Psoas muscle (tissue), 8 donors: ENCODE data around the gene JAG1. TPM values are rescaled to one million over a fixed set of nuclear protein-coding genes. Genes with fewer than 3 reads are reported as not detected.

ENCODE experiments used
- ATAC-seq, 4 donors: fragments of 200-7000 bp; cut with Tn5 transposase; one replicate each; pipeline ENCODE4 v1.9.1; 2020; ENCODE audit warnings: moderate library complexity in 3 of 4, mild to moderate bottlenecking in 2 of 4
- DNase-seq, 2 donors: peaks; one replicate each; pipeline ENCODE4 v3.0.0-alpha.2; 2020
- H3K27ac ChIP-seq: fragments of 200-600 bp; one replicate; pipeline ENCODE4 v1.8.0; 2022
- H3K27me3 ChIP-seq, 3 donors: fragments of 200-600 bp in 1 of 3; one replicate each; pipeline versions ENCODE4 v1.6.1 to v1.8.0; 2013 to 2022; ENCODE audit warnings: low read length in 2 of 3, mild to moderate bottlenecking in 2 of 3, moderate library complexity in 1 of 3; ENCODE audit not compliant: insufficient read depth in 3 of 3
- H3K36me3 ChIP-seq, 2 donors: fragments of 200-600 bp in 1 of 2; one replicate each; pipeline versions ENCODE4 v1.6.1 to v1.8.0; 2013 to 2022; ENCODE audit warnings: low read depth in 1 of 2, mild to moderate bottlenecking in 1 of 2, moderate library complexity in 1 of 2; ENCODE audit not compliant: insufficient read depth in 1 of 2
- H3K4me1 ChIP-seq: fragments of 200-600 bp; one replicate; pipeline ENCODE4 v1.8.0; 2022
- H3K4me3 ChIP-seq: fragments of 200-600 bp; one replicate; pipeline ENCODE4 v1.8.0; 2022; ENCODE audit warnings: mild to moderate bottlenecking
- H3K9me3 ChIP-seq: fragments of 200-600 bp; one replicate; pipeline ENCODE4 v1.8.0; 2022
- WGBS, 3 donors: extraction: QIAGEN DNeasy Blood & Tissue Kit; methylation state at CpG; one replicate each; pipeline versions ENCODE4 v1.1.6 to v1.1.7; 2013; 5-methylcytosine and 5-hydroxymethylcytosine counted together
- intact Hi-C, 2 donors: fragments of 100-400 bp; cut with DNase I; formaldehyde crosslinking; loops; one replicate each; pipeline versions ENCODE4 v1.11.0 to v1.14.2; 2022
- polyA plus RNA-seq, 3 donors: library from polyadenylated mRNA; stranded (reverse); fragments of 200-250 nt; gene quantifications; one replicate each; pipeline ENCODE4 v1.2.3, GENCODE V29; 2013
- total RNA-seq, 4 donors: library from RNA; stranded (reverse); fragmentation: NEBNext Ultra II Directional in 2 of 4; extraction: Animal tissue kit (Norgen Biotek cat#: 25700) in 2 of 4; gene quantifications; one replicate each; pipeline versions ENCODE4 v1.2.1 to v1.2.4, GENCODE V29; 2021 to 2023
- TF ChIP-seq, protein P1 (sequence below): fragments of 200-600 bp; IDR thresholded peaks from one replicate; pipeline ENCODE4 v1.8.0; 2022; ENCODE audit warnings: antibody characterized with exemption
- donor health status: healthy with polysubstance abuse.
- donor health status: DM: no; HTN: no; CAD: no; lungs with moderate emphysema.
- donor health status: Bipolar disorder and iron deficiency.
- donor health status: healthy.
- donor health status: DM: yes; HTN: yes; CAD: no.
- donor health status: DM: no; HTN: no; CAD: no.
- donor health status: DM: no; HTN: no; CAD: no.
- donor health status: DM: yes; HTN: yes; CAD: no.

The JAG1 gene
- total and polyA plus RNA-seq, 7 donors, result 5.4 to 35.4 (median 10.4) TPM

DNA sequence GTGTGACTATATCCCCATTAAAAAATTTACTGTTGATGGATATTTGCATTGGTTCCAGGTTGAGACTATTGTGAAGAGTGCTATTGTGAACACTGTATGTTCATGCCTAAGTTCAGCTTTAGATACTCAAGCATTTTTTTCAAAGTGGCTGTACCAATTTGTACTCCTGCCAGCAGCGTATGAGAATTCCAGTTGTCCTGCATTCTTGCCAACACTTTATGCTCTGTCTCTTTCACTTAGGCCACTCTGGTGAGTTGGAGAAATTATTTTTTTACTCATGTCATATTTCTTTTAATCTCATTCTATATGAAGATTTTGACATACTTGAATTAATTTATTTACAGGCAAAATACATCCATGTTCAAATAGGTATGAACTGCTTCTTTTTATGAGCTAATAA is 76.2 kb downstream of the JAG1 start:
- 81 to 94% (median 88%) methylated on average over 1 of the region's 1 CpG for WGBS, 3 donors

DNA sequence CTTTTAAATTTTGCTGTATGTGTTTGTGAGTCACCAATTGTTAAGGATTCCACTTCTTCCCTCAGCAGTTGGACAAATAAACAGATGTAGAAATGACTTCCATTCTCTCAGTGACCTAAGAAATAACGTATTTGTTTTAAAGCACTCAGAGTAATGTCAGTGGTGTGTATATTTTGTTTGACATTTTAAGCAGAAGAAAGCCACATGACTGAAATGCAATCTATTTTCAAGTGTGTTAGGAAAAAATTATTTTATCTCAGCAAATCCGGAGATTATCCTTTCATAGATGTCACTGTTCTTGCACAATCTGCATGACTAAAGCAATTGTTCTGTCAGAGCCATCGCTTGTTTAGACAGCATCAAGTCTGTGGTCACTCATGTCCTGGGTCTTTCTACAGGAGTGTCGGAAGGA is 77.1 kb downstream of the JAG1 start:
- TF ChIP-seq, protein P1, sequence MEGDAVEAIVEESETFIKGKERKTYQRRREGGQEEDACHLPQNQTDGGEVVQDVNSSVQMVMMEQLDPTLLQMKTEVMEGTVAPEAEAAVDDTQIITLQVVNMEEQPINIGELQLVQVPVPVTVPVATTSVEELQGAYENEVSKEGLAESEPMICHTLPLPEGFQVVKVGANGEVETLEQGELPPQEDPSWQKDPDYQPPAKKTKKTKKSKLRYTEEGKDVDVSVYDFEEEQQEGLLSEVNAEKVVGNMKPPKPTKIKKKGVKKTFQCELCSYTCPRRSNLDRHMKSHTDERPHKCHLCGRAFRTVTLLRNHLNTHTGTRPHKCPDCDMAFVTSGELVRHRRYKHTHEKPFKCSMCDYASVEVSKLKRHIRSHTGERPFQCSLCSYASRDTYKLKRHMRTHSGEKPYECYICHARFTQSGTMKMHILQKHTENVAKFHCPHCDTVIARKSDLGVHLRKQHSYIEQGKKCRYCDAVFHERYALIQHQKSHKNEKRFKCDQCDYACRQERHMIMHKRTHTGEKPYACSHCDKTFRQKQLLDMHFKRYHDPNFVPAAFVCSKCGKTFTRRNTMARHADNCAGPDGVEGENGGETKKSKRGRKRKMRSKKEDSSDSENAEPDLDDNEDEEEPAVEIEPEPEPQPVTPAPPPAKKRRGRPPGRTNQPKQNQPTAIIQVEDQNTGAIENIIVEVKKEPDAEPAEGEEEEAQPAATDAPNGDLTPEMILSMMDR, result no peak
- Histone ChIP-seq H3K36me3 (no peaks in the 10 kb centered on the region), H3K9me3 (no peaks in the 10 kb centered on the region), H3K4me1 (no peaks in the 10 kb centered on the region), H3K27me3 (no peaks in the 10 kb centered on the region), H3K4me3 (no peak overlapping the region), H3K27ac (no peak overlapping the region)
- intact Hi-C loops, result no loop called here
- ATAC-seq, result peak in 1 of 4 donors; percentile 49
- WGBS, 3 donors, result 59 to 74% (median 60%) methylated on average over 4 of the region's 4 CpGs
- DNase-seq, result no peak

More for the DNA sequence above, 76.2 kb downstream of the JAG1 start:
- TF ChIP-seq, protein P1, result no peak
- intact Hi-C loops, result no loop called here
- H3K27ac ChIP-seq, result no peak overlapping the region
- H3K27me3 ChIP-seq, result no peaks in the 10 kb centered on the region
- DNase-seq, result no peak
- H3K9me3 ChIP-seq, result no peaks in the 10 kb centered on the region
- no peak overlapping the region for H3K4me3 ChIP-seq
- ATAC-seq, result no peak
- H3K4me1 ChIP-seq, result no peaks in the 10 kb centered on the region
- no peaks in the 10 kb centered on the region for H3K36me3 ChIP-seq

- DNase-seq, result no peak
- Histone ChIP-seq H3K27me3 (no peaks in the 10 kb centered on the region), H3K9me3 (no peaks in the 10 kb centered on the region), H3K4me1 (no peaks in the 10 kb centered on the region), H3K36me3 (no peaks in the 10 kb centered on the region), H3K4me3 (no peak overlapping the region), H3K27ac (no peak overlapping the region)
- TF ChIP-seq, protein P1, result no peak
- 86 to 90% (median 88%) methylated on average over 3 of the region's 3 CpGs for WGBS, 3 donors
- intact Hi-C loops, result no loop called here
- ATAC-seq, result no peak
Observed at GRCh38 chr20:10595985-10596384, 77.8 kb downstream of the JAG1 start.

- DNase-seq (no peak), ATAC-seq (no peak)
- intact Hi-C loops, result no loop called here
- Histone ChIP-seq H3K4me3 (no peak overlapping the region), H3K9me3 (no peaks in the 10 kb centered on the region), H3K4me1 (no peaks in the 10 kb centered on the region), H3K36me3 (no peaks in the 10 kb centered on the region), H3K27me3 (no peaks in the 10 kb centered on the region), H3K27ac (no peak overlapping the region)
- 78 to 93% (median 85%) methylated on average over 2 of the region's 2 CpGs for WGBS, 3 donors
- TF ChIP-seq, protein P1, result no peak
Observed at GRCh38 chr20:10595266-10595665, 78.5 kb downstream of the JAG1 start.

DNA sequence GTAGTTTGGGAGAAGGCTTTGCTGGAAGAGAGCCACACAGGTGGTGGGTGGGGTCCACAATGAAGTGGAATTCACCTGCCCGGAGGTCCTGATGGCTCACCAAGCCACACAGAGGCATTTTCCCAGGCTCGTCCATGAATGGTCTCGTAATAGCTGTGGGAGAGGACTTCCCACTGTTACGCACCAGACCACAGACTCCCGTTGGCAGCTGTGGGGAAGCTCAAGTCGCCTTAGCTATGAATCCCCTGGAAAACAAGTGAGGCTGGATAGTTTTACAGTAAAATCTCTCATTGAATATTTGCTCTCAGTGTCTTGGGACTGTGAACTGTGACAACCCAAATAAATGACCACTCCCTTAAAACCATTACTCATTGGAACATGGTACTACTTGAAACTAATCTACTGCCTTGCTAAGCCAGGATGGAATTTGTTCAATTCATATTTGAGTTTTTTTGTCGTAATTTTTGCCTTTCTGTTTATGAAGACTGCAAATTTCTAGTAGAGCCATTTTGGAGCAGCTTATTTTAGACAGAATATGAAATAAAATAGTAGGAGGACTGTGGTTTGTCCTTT is 79.4 kb downstream of the JAG1 start:
- no peaks in the 10 kb centered on the region for H3K36me3 ChIP-seq
- H3K4me1 ChIP-seq, result no peaks in the 10 kb centered on the region
- ATAC-seq (no peak), DNase-seq (no peak)
- no peak overlapping the region for H3K27ac ChIP-seq
- 60 to 74% (median 62%) methylated on average over 7 of the region's 7 CpGs for WGBS, 3 donors
- no peaks in the 10 kb centered on the region for H3K27me3 ChIP-seq
- TF ChIP-seq, protein P1, result no peak
- no peaks in the 10 kb centered on the region for H3K9me3 ChIP-seq
- no peak overlapping the region for H3K4me3 ChIP-seq
- intact Hi-C loops, result no loop called here
